ENCODE results near the gene CLEC16A.

Gene CLEC16A

DNA sequence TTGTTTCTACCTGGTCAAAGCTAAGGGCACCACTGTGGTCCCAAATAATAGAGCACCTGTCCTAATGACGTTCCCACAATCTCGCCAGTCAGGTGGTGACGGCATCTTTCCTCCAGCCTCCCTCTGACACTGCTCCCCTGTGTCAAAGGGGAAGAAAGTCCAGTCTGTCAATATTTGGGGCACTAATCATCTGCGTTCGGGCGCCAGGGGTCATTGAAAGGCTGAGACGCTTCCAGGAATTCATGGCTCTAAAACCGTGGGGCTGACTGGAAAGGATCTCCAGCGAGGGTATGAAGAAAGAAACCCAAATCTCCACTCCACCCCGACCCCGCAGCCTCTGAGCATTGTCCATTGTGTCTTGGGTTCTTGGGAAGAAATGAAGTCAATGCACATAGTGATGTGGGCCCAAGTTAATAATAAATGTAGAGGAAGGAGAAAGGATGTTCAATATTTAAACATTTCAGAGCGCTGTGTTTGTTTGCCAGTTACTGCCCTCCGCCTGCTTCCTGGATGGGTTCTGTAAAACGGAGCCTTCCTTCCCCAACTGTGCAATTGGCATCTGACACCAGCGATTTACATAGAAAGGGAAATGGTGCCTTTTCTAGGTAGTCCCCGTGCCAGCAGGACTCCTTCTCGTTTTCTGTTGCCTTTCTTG lies 208.4 kb downstream of the CLEC16A start:
- TF ChIP-seq, protein P1, sequence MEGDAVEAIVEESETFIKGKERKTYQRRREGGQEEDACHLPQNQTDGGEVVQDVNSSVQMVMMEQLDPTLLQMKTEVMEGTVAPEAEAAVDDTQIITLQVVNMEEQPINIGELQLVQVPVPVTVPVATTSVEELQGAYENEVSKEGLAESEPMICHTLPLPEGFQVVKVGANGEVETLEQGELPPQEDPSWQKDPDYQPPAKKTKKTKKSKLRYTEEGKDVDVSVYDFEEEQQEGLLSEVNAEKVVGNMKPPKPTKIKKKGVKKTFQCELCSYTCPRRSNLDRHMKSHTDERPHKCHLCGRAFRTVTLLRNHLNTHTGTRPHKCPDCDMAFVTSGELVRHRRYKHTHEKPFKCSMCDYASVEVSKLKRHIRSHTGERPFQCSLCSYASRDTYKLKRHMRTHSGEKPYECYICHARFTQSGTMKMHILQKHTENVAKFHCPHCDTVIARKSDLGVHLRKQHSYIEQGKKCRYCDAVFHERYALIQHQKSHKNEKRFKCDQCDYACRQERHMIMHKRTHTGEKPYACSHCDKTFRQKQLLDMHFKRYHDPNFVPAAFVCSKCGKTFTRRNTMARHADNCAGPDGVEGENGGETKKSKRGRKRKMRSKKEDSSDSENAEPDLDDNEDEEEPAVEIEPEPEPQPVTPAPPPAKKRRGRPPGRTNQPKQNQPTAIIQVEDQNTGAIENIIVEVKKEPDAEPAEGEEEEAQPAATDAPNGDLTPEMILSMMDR (IDR thresholded peaks at IDR 0.05; ENCODE audit: insufficient read depth, low read length, missing control alignments), result no peak
- H3K4me3 ChIP-seq (ENCODE audit: low read depth, low read length), result no peak overlapping the region
- POLR2A ChIA-PET, result no interaction called here
- CTCF ChIA-PET, result no interaction called here
- DNase-seq (ENCODE audit: low read depth, low spot score), result no peak

- peak; percentile 54 for DNase-seq (ENCODE audit: low read depth, low spot score)
- no peak overlapping the region for H3K4me3 ChIP-seq (ENCODE audit: low read depth, low read length)
- POLR2A ChIA-PET, result interaction anchor here (0.6 to 1.7 kb wide), 2 partner anchors 98 to 100 kb away, joined by 3 to 5 read pairs; partner anchors contain the start of gene SOCS1
- TF ChIP-seq, protein P1 (IDR thresholded peaks at IDR 0.05; ENCODE audit: insufficient read depth, low read length, missing control alignments), result no peak
- CTCF ChIA-PET, result no interaction called here
These were observed 211.0 kb downstream of the CLEC16A start for GRCh38 chr16:11155284-11155806.

GRCh38 chr16:11156401-11156800 lies 212.0 kb downstream of the CLEC16A start:
- no peak for DNase-seq (ENCODE audit: low read depth, low spot score)
- H3K4me3 ChIP-seq (ENCODE audit: low read depth, low read length), result no peak overlapping the region
- TF ChIP-seq, protein P1 (IDR thresholded peaks at IDR 0.05; ENCODE audit: insufficient read depth, low read length, missing control alignments), result no peak
- CTCF ChIA-PET, result interaction anchor here (0.9 kb wide), 1 partner anchor 13 kb away, joined by 3 read pairs; no protein-coding TSS in a partner anchor
- POLR2A ChIA-PET, result no interaction called here

GRCh38 chr16:11157143-11157542 lies 212.8 kb downstream of the CLEC16A start:
- TF ChIP-seq, protein P1 (IDR thresholded peaks at IDR 0.05; ENCODE audit: insufficient read depth, low read length, missing control alignments), result no peak
- DNase-seq (ENCODE audit: low read depth, low spot score), result no peak
- ChIA-PET CTCF (interaction anchor here (0.9 kb wide), 1 partner anchor 12 kb away, joined by 3 read pairs; no protein-coding TSS in a partner anchor), POLR2A (no interaction called here)
- H3K4me3 ChIP-seq (ENCODE audit: low read depth, low read length), result no peak overlapping the region

DNA sequence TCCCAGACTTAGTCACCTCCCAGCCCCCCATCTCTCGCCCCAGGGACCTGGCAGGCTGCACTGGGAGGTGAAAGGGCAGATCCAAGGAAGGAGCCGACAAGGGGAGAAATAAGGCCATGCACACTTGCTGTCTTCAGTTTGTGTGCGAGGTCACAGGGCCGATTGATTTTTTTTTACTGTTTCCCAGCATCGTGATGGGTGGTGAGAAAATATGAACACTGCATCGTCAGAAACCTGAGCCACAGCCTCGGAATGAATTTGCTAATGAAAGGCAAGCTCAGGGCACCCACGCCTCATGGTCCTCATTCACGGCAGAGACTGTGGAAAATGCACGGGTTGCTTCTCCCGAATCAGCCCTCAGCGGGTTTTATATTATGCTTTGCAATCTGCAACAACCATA lies 213.7 kb downstream of the CLEC16A start:
- POLR2A ChIA-PET, result no interaction called here
- H3K4me3 ChIP-seq (ENCODE audit: low read depth, low read length), result no peak overlapping the region
- DNase-seq (ENCODE audit: low read depth, low spot score), result no peak
- CTCF ChIA-PET, result interaction anchor here (0.7 to 1.3 kb wide), 2 partner anchors 24 to 64 kb away, joined by 3 read pairs; no protein-coding TSS in a partner anchor
- TF ChIP-seq, protein P1 (IDR thresholded peaks at IDR 0.05; ENCODE audit: insufficient read depth, low read length, missing control alignments), result no peak

DNA sequence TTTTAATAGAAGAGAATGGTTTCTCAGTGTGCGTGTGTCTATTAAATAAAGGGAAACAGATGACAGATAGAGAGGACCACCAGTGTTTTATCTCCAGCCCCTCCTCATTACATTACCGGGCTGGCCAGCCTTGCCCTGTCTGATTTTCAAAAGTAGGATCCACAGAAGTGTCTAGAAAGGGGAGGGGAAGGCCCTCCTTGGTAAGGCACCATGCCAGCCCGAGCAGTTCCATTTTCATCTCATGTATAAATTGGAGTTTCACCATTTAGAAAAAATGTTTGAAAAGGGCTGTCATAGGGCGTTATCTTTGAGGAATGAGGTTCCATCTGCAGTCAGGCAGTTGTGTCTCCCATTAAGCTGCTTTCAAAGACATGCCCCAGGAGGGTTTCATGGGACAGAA lies 214.9 kb downstream of the CLEC16A start:
- H3K4me3 ChIP-seq (ENCODE audit: low read depth, low read length), result no peak overlapping the region
- ChIA-PET POLR2A (no interaction called here), CTCF (interaction anchor here (0.9 kb wide), 1 partner anchor 195 kb away, joined by 4 read pairs; no protein-coding TSS in a partner anchor)
- no peak for DNase-seq (ENCODE audit: low read depth, low spot score)
- TF ChIP-seq, protein P1 (IDR thresholded peaks at IDR 0.05; ENCODE audit: insufficient read depth, low read length, missing control alignments), result no peak
